RWPE2 (cell line): ENCODE measurements around the gene TTI1.

ENCODE experiments used
- ATAC-seq: fragments of 200-7000 bp; cut with Tn5 transposase; 3 replicates; pipeline ENCODE4 v1.9.1; 2021; ENCODE audit warnings: low read depth
- DNase-seq: peaks from one replicate; pipeline ENCODE4 v3.0.0-alpha.2; 2020; ENCODE audit warnings: low spot score
- H3K27ac ChIP-seq: fragments of 450-650 bp; 2 replicates; pipeline ENCODE4 v1.5.1; 2017; ENCODE audit warnings: mild to moderate bottlenecking; ENCODE audit not compliant: poor library complexity, severe bottlenecking
- H3K27me3 ChIP-seq: fragments of 250-450 bp; sonication (Bioruptor Pico); 2 replicates; pipeline ENCODE4 v1.5.1; 2021; ENCODE audit warnings: mild to moderate bottlenecking, moderate library complexity; ENCODE audit not compliant: insufficient read depth, poor library complexity, severe bottlenecking
- H3K36me3 ChIP-seq: fragments of 250-450 bp; sonication (Bioruptor Pico); 2 replicates; pipeline ENCODE4 v1.5.1; 2020; ENCODE audit warnings: low read depth, mild to moderate bottlenecking, moderate library complexity
- H3K4me1 ChIP-seq: fragments of 250-450 bp; sonication (Bioruptor Pico); 2 replicates; pipeline ENCODE4 v1.5.1; 2021; ENCODE audit warnings: mild to moderate bottlenecking, moderate library complexity; ENCODE audit not compliant: insufficient read depth, poor library complexity, severe bottlenecking
- H3K4me3 ChIP-seq: fragments of 250-450 bp; sonication (Bioruptor Pico); 2 replicates; pipeline ENCODE4 v1.5.1; 2021; ENCODE audit warnings: mild to moderate bottlenecking, moderate library complexity; ENCODE audit not compliant: severe bottlenecking
- H3K9me3 ChIP-seq: fragments of 250-450 bp; sonication (Bioruptor Pico); 2 replicates; pipeline ENCODE4 v1.5.1; 2021; ENCODE audit warnings: mild to moderate bottlenecking, moderate library complexity; ENCODE audit not compliant: severe bottlenecking
- TF ChIP-seq, protein P1 (sequence below): fragments of 450-650 bp; IDR thresholded peaks from one replicate; pipeline ENCODE4 v1.5.1; 2017; ENCODE audit warnings: mild to moderate bottlenecking, moderate library complexity; ENCODE audit not compliant: poor library complexity, severe bottlenecking

TTI1 gene

DNA sequence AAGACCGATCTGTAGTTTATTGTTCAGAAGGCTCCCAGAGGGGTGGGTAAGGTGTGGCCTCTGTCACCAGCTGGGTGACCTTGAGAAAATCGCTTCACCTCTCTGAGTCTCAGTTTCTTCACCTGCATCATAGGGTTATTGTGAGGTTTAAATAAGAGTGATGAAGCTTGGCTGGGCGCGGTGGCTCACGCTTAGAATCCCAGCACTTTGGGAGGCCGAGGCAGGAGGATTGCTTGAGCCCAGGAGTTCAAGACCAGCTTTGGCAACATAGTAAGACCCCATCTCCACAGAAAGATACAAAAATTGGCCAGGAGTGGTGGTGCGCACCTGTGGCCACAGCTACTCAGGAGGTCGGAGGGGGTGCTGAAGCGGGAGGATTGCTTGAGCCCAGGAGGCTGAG lies 94.3 kb downstream of the TTI1 start:
- DNase-seq (peak; percentile 69), ATAC-seq (no peak)
- H3K4me3 ChIP-seq = no peak overlapping the region
- TF ChIP-seq, protein P1, sequence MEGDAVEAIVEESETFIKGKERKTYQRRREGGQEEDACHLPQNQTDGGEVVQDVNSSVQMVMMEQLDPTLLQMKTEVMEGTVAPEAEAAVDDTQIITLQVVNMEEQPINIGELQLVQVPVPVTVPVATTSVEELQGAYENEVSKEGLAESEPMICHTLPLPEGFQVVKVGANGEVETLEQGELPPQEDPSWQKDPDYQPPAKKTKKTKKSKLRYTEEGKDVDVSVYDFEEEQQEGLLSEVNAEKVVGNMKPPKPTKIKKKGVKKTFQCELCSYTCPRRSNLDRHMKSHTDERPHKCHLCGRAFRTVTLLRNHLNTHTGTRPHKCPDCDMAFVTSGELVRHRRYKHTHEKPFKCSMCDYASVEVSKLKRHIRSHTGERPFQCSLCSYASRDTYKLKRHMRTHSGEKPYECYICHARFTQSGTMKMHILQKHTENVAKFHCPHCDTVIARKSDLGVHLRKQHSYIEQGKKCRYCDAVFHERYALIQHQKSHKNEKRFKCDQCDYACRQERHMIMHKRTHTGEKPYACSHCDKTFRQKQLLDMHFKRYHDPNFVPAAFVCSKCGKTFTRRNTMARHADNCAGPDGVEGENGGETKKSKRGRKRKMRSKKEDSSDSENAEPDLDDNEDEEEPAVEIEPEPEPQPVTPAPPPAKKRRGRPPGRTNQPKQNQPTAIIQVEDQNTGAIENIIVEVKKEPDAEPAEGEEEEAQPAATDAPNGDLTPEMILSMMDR = no peak
- no peak overlapping the region for H3K27ac ChIP-seq
- H3K4me1 ChIP-seq = no peaks in the 10 kb centered on the region
- H3K27me3 ChIP-seq = no peaks in the 10 kb centered on the region
- no peaks in the 10 kb centered on the region for H3K36me3 ChIP-seq
- H3K9me3 ChIP-seq = no peaks in the 10 kb centered on the region

DNA sequence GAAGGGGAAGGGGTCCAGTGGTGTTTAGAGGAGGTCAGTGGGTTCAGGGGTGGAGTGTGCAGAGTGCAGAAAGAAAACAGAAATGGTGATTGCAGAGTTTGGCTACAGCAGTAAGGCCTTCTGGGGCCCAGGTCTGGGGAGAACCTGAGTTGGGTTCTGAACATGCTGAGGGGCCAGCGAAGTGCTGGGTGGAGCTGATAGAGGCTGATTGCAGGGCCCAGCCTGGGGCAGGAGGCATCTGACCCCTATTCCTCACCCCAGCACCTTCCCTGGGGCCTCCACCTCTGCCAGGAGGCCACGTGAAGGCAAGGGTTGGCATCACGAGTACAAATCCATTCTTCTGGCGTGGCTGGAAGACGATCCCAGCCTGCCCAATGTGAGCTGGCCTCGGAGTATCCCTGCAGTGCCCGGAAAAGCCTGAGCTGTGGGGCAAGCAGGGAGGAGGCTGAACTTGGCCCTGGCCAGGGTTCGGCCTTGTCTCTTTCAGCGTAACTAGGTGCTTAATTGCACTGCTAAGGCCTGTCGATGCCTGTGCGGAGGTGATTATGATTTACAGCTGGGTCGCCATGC lies 95.0 kb downstream of the TTI1 start:
- ATAC-seq (no peak; the same call in 2 of the 3 replicates), DNase-seq (peak; percentile 76)
- H3K27me3 ChIP-seq = no peaks in the 10 kb centered on the region
- H3K4me3 ChIP-seq = no peak overlapping the region
- TF ChIP-seq, protein P1 = no peak
- H3K4me1 ChIP-seq = no peaks in the 10 kb centered on the region
- no peak overlapping the region for H3K27ac ChIP-seq
- no peaks in the 10 kb centered on the region for H3K9me3 ChIP-seq
- no peaks in the 10 kb centered on the region for H3K36me3 ChIP-seq

DNA sequence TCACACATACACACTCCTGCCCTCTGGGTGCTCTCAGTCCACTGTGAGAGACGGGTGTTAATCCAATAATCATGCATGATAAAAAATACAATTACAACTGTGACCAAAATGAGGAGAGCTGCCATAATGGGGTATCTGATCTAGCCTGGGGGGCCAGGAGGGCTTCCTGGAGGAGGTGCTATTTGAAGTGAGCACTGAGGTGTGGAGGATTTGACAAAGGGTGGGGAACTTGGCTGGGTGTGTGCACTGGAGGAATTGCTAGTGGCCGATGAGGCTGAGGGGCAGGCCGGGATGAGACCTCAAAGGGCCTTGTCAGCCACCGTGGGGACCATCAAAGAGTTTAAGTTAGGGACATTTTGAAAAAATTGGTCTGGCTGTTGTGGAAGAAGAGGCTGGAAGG lies 95.6 kb downstream of the TTI1 start:
- no peaks in the 10 kb centered on the region for H3K27me3 ChIP-seq
- ATAC-seq = no peak

DNA sequence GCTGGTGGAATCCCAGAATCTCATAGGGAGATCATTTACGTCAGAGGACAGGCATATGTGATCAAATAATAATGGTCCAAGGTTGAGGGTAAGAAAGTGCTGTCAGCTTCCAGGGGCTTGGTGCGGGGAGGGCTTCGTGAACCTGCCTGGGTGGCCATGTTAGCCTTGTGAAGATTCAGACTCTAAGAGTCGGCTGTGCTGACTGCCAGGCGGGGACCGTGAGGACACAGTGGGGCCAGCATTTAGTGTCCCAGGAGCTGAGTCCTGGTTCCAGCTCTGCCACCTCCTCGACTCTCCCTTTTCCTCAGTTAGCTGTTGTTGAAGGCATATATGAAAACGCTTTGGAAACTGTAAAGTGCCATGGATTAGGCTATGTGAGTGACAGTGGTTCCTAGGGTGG lies 96.8 kb downstream of the TTI1 start:
- H3K36me3 ChIP-seq = no peaks in the 10 kb centered on the region
- ATAC-seq = no peak
- TF ChIP-seq, protein P1 = no peak

More for the DNA sequence above, 95.6 kb downstream of the TTI1 start:
- Histone ChIP-seq H3K9me3 (no peaks in the 10 kb centered on the region), H3K4me1 (no peaks in the 10 kb centered on the region), H3K27ac (no peak overlapping the region), H3K36me3 (no peaks in the 10 kb centered on the region), H3K4me3 (no peak overlapping the region)
- TF ChIP-seq, protein P1 = no peak
- peak; percentile 72 for DNase-seq

DNA sequence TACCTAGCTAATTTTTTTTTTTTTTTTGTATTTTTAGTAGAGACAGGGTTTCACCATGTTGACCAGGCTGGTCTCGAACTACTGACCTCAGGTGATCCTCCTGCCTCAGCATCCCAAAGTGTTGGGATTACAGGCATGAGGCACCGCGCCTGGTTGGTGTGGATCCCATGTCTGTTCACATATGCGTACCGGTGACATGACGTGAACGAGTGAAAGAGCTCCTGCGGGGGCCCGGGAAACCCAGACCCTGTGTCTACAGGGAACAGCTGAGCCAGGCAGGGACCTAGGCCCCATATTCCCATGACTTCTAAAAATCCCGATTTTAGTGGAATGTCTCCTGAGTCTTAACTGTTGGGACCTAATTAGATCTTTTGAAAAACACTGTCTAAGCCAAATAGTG lies 97.2 kb downstream of the TTI1 start:
- Histone ChIP-seq H3K36me3 (no peaks in the 10 kb centered on the region), H3K4me1 (no peaks in the 10 kb centered on the region), H3K9me3 (no peaks in the 10 kb centered on the region), H3K4me3 (no peak overlapping the region), H3K27ac (no peak overlapping the region), H3K27me3 (no peaks in the 10 kb centered on the region)
- TF ChIP-seq, protein P1 = no peak
- ATAC-seq (no peak), DNase-seq (peak; percentile 73)

More for the DNA sequence above, 96.8 kb downstream of the TTI1 start:
- no peaks in the 10 kb centered on the region for H3K27me3 ChIP-seq
- no peak overlapping the region for H3K27ac ChIP-seq
- peak; percentile 73 for DNase-seq
- H3K9me3 ChIP-seq = no peaks in the 10 kb centered on the region
- H3K4me3 ChIP-seq = no peak overlapping the region
- no peaks in the 10 kb centered on the region for H3K4me1 ChIP-seq
